Fibroblast of mammary gland (primary cell): ENCODE measurements around the gene NLRP3.

Experiments used
- DNase-seq: peaks from one replicate; pipeline ENCODE4 v3.0.0-alpha.2; 2010; ENCODE audit warnings: low read depth
- H3K4me3 ChIP-seq: 2 replicates; pipeline ENCODE4 v1.5.1; 2011; ENCODE audit warnings: low read depth, mild to moderate bottlenecking, low read length, moderate library complexity; ENCODE audit not compliant: control insufficient read depth
- CTCF ChIP-seq: conservative IDR thresholded peaks from 2 replicates; pipeline ENCODE4 v1.5.1; 2011; ENCODE audit warnings: low read depth, low read length, inconsistent platforms; ENCODE audit not compliant: control insufficient read depth, insufficient read depth

NLRP3 gene

DNA sequence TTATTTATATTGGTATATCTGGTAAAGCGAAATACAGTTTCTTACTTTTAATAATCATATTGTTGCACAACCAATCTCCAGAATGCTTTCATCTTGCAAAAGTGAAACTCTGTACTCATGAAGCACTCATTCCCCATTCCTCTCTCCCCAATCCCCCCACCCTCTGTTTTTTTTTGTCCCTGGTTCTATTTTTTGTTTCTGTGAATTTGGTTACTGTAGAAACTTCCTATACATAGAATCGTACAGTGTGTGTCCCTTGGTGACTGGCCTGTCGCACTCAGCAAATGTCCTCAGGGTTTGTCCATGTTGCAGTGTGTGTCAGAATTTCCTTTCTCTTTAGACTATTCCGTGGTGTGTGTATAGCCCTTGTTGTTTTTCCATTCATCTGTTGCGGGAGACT lies 7.9 kb upstream of the NLRP3 start:
- TF ChIP-seq CTCF = no peak
- no peak for DNase-seq
- H3K4me3 ChIP-seq = no peak overlapping the region

DNA sequence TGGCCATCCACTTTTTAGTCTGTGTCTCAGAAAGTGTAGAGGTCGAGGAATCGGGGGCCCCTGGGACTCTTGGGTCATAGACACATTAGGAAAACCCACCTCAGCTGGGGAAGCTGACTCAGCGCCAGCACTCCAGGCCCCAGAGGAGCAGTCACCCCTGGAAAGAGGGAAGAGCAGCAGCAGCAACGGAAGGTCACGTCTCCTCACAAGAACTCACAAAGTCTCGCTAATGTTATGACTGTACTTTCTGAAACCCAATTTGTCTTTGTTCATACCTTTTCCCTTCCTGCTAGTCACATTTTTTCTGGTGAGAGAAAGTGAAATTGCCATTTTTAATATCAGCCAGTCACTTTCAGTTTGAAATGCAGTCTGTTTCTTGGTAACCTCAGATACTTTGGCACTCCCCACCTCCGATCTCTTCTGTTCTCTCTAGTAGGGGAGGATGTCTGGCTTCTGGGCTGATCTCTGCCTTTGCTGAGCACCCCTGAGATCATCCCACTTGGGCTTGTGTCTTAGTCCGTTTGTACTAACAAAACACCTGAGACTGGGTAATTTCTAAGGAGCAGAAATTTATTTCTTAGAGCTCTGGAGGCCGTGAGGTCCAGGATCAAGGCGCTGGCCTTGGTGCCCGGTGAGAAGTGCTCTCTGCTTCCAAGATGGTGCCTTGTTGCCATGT lies 6.0 kb upstream of the NLRP3 start:
- TF ChIP-seq CTCF = no peak
- DNase-seq = no peak
- no peak overlapping the region for H3K4me3 ChIP-seq

DNA sequence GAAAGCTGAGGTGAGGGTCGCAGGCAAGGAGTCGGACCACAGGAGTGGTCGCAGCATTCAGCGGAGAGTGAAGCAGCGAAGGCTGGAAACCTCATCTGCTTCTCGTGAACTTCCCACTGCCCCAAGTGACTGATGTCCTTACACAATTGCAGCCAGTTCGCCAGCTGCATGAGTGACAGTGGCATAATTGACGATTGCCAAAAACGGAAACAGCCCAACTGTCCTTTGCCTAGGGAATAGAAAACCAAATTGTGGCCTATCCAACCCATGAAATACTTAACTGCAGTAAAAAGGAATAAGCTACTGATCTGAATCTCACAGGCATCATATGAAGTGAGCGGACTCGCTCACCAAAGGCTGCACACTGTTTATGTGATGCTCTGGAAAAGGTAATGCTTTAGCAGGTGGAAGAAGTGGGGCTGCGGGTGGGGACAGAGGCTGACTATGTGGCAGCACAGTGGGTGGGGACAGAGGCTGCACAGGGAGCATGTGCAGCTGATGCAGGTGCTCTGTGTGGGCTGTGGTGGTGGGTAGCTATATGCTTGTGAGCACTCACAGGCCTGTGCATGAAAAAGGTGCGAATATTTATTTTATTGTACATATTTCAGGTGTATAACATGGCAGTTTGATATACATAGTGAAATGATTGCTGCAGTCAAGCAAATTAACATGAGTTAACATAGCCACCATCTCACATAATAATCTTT lies 4.2 kb upstream of the NLRP3 start:
- no peak overlapping the region for H3K4me3 ChIP-seq
- no peak for DNase-seq
- no peak for TF ChIP-seq CTCF

- H3K4me3 ChIP-seq = no peak overlapping the region
- TF ChIP-seq CTCF = no peak
These were observed 1.9 kb downstream of the NLRP3 start for GRCh38 chr1:247417831-247418230.

DNA sequence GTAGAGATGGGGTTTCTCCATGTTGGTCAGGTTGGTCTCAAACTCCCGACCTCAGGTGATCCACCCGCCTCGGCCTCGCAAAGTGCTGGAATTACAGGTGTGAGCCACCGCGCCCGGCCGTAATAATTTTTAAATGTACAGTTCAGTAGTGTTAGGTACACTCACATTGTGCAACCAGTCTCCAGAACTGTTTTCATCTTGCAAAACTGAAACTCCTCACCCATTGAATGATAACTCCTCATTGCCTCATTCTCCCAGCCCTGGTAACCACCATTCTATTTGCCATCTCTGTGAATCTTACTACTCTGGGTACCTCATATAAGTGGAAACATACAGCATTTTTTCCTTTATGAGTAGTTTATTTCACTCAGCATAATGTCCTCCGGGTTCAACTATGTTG lies 3.4 kb downstream of the NLRP3 start:
- no peak for DNase-seq
- H3K4me3 ChIP-seq = no peak overlapping the region
- TF ChIP-seq CTCF = no peak

More at GRCh38 chr1:247417831-247418230, 1.9 kb downstream of the NLRP3 start:
- no peak for DNase-seq

- no peak overlapping the region for H3K4me3 ChIP-seq
- TF ChIP-seq CTCF = no peak
- peak; percentile 11 for DNase-seq
These were observed 5.1 kb downstream of the NLRP3 start for GRCh38 chr1:247421074-247421473.
